GM12891 (cell line): ENCODE results near the gene DUSP2.

ENCODE experiments used
- POLR2A ChIP-seq: IDR thresholded peaks from 2 replicates; pipeline ENCODE4 v1.6.1; 2011; ENCODE audit warnings: low read depth, low read length, control low read depth
- POLR2AphosphoS5 ChIP-seq: IDR thresholded peaks from 2 replicates; pipeline ENCODE4 v1.6.1; 2011; ENCODE audit warnings: low read depth, low read length, control low read depth
- SPI1 ChIP-seq: IDR thresholded peaks from 2 replicates; pipeline ENCODE4 v1.6.1; 2011; ENCODE audit warnings: low read depth, low read length, control low read depth
- TAF1 ChIP-seq: IDR thresholded peaks from 2 replicates; pipeline ENCODE4 v1.6.1; 2011; ENCODE audit warnings: low read depth, low read length, control low read depth

DNA sequence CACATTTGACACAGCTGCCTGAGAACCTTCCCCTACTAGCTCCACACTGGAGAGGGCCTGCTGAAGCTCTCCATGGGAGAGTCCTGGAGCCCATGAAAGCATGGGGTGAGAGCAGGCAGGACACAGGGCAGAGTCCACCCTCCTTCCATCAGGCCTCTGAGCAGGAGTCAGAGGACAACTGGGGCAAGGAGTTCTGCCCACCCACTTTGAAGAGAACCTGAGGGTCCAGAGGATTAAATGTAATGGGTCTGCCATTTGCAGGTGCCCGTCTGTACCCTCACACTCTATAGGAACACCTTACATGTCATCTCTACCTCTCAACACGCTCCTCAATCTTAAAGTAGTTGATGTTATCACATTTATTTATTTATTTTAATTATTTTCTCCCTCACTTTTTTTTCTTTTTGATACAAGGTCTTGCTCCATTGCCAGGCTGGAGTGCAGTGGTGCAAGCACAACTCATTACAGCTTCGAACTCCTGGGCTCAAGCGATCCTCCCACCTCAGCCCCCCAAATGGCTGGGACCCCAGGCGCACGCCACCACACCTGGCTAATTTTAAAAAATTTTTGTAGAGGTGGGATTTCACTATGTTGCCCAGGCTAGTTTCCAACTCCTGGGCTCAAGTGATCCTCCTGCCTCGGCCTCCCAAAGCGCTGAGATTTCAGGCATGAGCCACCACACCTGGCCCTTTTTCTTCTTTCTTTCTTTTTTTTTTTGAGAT is 39.1 kb downstream of the DUSP2 start:
- TF ChIP-seq POLR2A (no peak), TAF1 (no peak), POLR2AphosphoS5 (no peak), SPI1 (no peak)
